Neuronal stem cell (in vitro differentiated cells): Measurements from ENCODE around the gene CSMD2.

ENCODE experiments used
- DNase-seq: peaks from one replicate; pipeline ENCODE4 v3.0.0-alpha.2; 2013; ENCODE audit warnings: low spot score
- H2AFZ ChIP-seq: one replicate; pipeline ENCODE4 v1.6.1; 2013; ENCODE audit warnings: mild to moderate bottlenecking, low read length, inconsistent platforms
- H2AK5ac ChIP-seq: 2 replicates; pipeline ENCODE4 v1.6.1; 2013; ENCODE audit warnings: low read depth, mild to moderate bottlenecking, inconsistent platforms, low read length, moderate library complexity, mixed read lengths
- H2BK120ac ChIP-seq: 2 replicates; pipeline ENCODE4 v1.6.1; 2013; ENCODE audit warnings: low read depth, mild to moderate bottlenecking, inconsistent platforms, low read length, moderate library complexity, mixed read lengths
- H2BK12ac ChIP-seq: one replicate; pipeline ENCODE4 v1.6.1; 2013; ENCODE audit warnings: low read length, inconsistent platforms
- H2BK15ac ChIP-seq: 2 replicates; pipeline ENCODE4 v1.6.1; 2013; ENCODE audit warnings: mild to moderate bottlenecking, low read length, inconsistent platforms, mixed read lengths
- H2BK5ac ChIP-seq: one replicate; pipeline ENCODE4 v1.6.1; 2013; ENCODE audit warnings: inconsistent platforms, mild to moderate bottlenecking, low read length, moderate library complexity
- H3K14ac ChIP-seq: one replicate; pipeline ENCODE4 v1.6.1; 2013; ENCODE audit warnings: low read length, inconsistent platforms
- H3K18ac ChIP-seq: 2 replicates; pipeline ENCODE4 v1.6.1; 2013; ENCODE audit warnings: low read length, inconsistent platforms
- H3K23ac ChIP-seq: 2 replicates; pipeline ENCODE4 v1.6.1; 2013; ENCODE audit warnings: low read depth, mild to moderate bottlenecking, mixed read lengths, low read length, inconsistent platforms; ENCODE audit not compliant: poor library complexity
- H3K27ac ChIP-seq: replicated peaks from 3 replicates; pipeline ENCODE4 v1.5.1; 2013; ENCODE audit warnings: low read length, inconsistent platforms
- H3K27me3 ChIP-seq, 3 experiments: 2 replicates each; pipeline ENCODE4 v1.6.1; 2013; ENCODE audit warnings: low read length in 3 of 3, mild to moderate bottlenecking in 2 of 3, inconsistent platforms in 1 of 3, low read depth in 1 of 3, mixed read lengths in 1 of 3, moderate library complexity in 1 of 3; ENCODE audit not compliant: control insufficient read depth in 3 of 3, insufficient read depth in 3 of 3
- H3K36me3 ChIP-seq, 2 donors: replicated peaks in 1 of 2; 2 replicates each; pipeline ENCODE4 v1.6.1; 2013; ENCODE audit warnings: low read length in 2 of 2; ENCODE audit not compliant: control insufficient read depth in 2 of 2, insufficient read depth in 2 of 2
- H3K4ac ChIP-seq: 2 replicates; pipeline ENCODE4 v1.6.1; 2013; ENCODE audit warnings: inconsistent platforms, mild to moderate bottlenecking, low read length, moderate library complexity
- H3K4me1 ChIP-seq, 2 donors: 1 replicate in 1 of 2; 2 replicates in 1 of 2; pipeline ENCODE4 v1.6.1; 2013; ENCODE audit warnings: low read length in 2 of 2, low read depth in 1 of 2; ENCODE audit not compliant: control insufficient read depth in 2 of 2, insufficient read depth in 1 of 2
- H3K4me2 ChIP-seq: one replicate; pipeline ENCODE4 v1.6.1; 2013; ENCODE audit warnings: mild to moderate bottlenecking, low read length, inconsistent platforms; ENCODE audit not compliant: insufficient read depth, poor library complexity, severe bottlenecking
- H3K4me3 ChIP-seq, 2 donors: 2 replicates each; pipeline ENCODE4 v1.5.1; 2013; ENCODE audit warnings: low read length in 2 of 2, mild to moderate bottlenecking in 2 of 2, inconsistent platforms in 1 of 2, moderate library complexity in 1 of 2
- H3K79me1 ChIP-seq: one replicate; pipeline ENCODE4 v1.6.1; 2013; ENCODE audit warnings: low read depth, mild to moderate bottlenecking, inconsistent platforms, low read length, moderate library complexity
- H3K9ac ChIP-seq: one replicate; pipeline ENCODE4 v1.6.1; 2013; ENCODE audit warnings: mild to moderate bottlenecking, low read depth, low read length, inconsistent platforms; ENCODE audit not compliant: poor library complexity
- H3K9me3 ChIP-seq, 2 donors: replicated peaks in 1 of 2; 2 replicates each; pipeline versions ENCODE3 to v1.6.1; 2013; ENCODE audit warnings: low read length in 2 of 2, mild to moderate bottlenecking in 2 of 2, inconsistent platforms in 1 of 2, low read depth in 1 of 2, mixed read lengths in 1 of 2, moderate library complexity in 1 of 2; ENCODE audit not compliant: control insufficient read depth in 2 of 2, insufficient read depth in 1 of 2
- H4K8ac ChIP-seq: one replicate; pipeline ENCODE4 v1.6.1; 2013; ENCODE audit warnings: low read depth, mild to moderate bottlenecking, inconsistent platforms, low read length, moderate library complexity
- H4K91ac ChIP-seq: one replicate; pipeline ENCODE4 v1.6.1; 2013; ENCODE audit warnings: low read length, low read depth, mild to moderate bottlenecking, inconsistent platforms; ENCODE audit not compliant: poor library complexity
- WGBS, 2 donors: extraction: QIAGEN DNeasy Blood & Tissue Kit; methylation state at CpG; one replicate each; pipeline ENCODE4 v1.1.7; 2013; ENCODE audit warnings: missing lambda C conversion rate in 2 of 2, mixed read lengths in 1 of 2; ENCODE audit not compliant: insufficient read length in 2 of 2, insufficient replicate concordance in 1 of 2; ENCODE audit errors: extremely low coverage in 2 of 2; 5-methylcytosine and 5-hydroxymethylcytosine counted together

The CSMD2 gene

DNA sequence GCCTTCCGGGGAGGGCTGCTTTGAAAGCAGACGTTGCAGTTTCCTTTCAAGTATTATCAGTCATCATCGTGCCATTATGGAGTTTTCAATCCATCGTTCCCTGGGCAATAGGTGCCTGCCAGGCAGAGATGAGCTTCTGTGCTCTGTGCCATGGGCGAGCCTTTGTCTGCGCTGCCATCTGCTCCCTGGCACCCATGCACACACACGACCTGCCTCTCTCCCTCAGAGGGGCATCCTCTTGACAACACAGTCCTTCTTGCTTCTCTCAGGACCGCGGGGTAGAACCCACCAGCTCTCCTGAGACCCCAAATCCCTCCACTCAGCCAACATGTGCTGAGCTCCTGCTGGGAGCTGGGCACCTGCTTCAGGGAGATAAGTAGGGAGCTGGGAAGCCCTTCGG lies 151.9 kb downstream of the CSMD2 start:
- Histone ChIP-seq H2BK15ac (peak overlapping the region; percentile 59), H3K4me2 (no peak overlapping the region), H2AFZ (no peak overlapping the region), H3K27me3 (no peaks in the 10 kb centered on the region), H3K23ac (peak overlapping the region; percentile 37), H3K36me3 (no peaks in the 10 kb centered on the region), H3K4me1 (no peaks in the 10 kb centered on the region), H2BK120ac (peak overlapping the region; percentile 37), H3K18ac (no peak overlapping the region), H2AK5ac (peak overlapping the region; percentile 72), H3K4ac (no peak overlapping the region), H2BK12ac (no peak overlapping the region), H3K14ac (no peak overlapping the region), H3K27ac (no peak overlapping the region), H3K4me3 (no peak overlapping the region), H4K91ac (no peak overlapping the region), H3K79me1 (no peaks in the 10 kb centered on the region), H2BK5ac (no peak overlapping the region), H4K8ac (no peak overlapping the region), H3K9ac (no peak overlapping the region), H3K9me3 (no peaks in the 10 kb centered on the region)
- no peak for DNase-seq
- WGBS, 2 donors = no CpG with 5 or more reads among the region's 10 CpGs

DNA sequence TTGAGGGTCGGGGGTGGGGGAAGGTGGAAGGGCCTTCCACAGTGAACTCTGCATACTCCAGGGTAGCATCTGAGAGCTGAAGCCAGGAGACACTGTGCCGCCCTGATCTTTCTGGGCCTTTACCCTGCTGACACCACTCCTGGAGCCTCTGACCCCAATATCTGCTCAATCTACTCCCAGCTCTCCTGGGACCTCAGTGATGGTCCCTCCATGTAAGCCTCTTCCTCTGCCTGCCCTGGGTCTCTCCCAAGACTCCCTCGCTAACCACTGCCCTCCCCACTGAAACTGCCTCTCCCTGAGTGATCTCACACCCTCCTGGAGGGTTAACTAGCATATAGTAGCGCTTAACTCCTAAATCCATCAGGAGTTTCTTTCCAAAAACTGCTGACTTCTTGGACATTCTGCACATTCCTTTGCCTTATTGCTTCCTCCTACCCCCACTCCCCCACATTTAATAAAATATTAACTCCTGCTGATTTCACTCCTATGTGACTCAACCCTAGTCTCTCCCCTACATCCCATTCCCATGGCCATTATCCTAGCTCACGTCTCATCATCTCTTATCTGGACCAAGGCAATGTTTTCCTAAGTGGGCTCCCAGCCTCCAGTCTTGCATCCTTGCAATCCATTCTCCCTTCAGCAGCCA lies 155.6 kb downstream of the CSMD2 start:
- Histone ChIP-seq H2AFZ (no peak overlapping the region), H3K4ac (no peak overlapping the region), H3K4me3 (no peak overlapping the region), H3K9ac (no peak overlapping the region), H3K36me3 (no peaks in the 10 kb centered on the region), H3K4me1 (peaks cover 0 to 9% of the 10 kb centered on the region in 2 donors), H3K18ac (no peak overlapping the region), H4K91ac (no peak overlapping the region), H3K4me2 (no peak overlapping the region), H3K9me3 (no peaks in the 10 kb centered on the region), H2BK12ac (no peak overlapping the region), H3K23ac (no peak overlapping the region), H3K14ac (no peak overlapping the region), H2BK15ac (no peak overlapping the region), H2BK120ac (no peak overlapping the region), H3K27me3 (no peaks in the 10 kb centered on the region), H2AK5ac (no peak overlapping the region), H3K79me1 (no peaks in the 10 kb centered on the region), H2BK5ac (no peak overlapping the region), H4K8ac (no peak overlapping the region), H3K27ac (no peak overlapping the region)
- WGBS, 2 donors = no CpG with 5 or more reads among the region's 5 CpGs
- DNase-seq = no peak

DNA sequence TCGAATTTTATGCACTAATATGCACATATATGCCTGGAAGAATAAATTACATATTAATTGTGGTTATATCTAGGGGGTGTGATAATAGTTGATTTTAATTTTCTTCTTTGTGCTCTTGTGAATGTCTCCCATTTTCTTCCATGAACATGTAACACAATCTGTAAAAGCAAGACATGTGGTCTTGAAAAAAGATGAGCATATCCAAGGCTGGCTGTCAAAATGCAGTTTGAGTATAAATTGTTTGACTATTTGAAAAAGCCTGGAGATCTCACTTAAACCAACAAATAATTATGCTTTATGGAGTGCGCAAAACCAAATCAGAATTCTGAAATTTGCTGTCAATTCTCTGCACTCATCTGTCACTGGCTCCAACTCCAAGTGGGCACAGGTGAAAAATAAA lies 157.3 kb downstream of the CSMD2 start:
- Histone ChIP-seq H3K18ac (no peak overlapping the region), H3K9ac (no peak overlapping the region), H4K91ac (no peak overlapping the region), H2BK120ac (no peak overlapping the region), H3K4ac (no peak overlapping the region), H3K4me1 (peaks cover 0 to 14% of the 10 kb centered on the region in 2 donors), H3K14ac (no peak overlapping the region), H3K27me3 (no peaks in the 10 kb centered on the region), H3K4me2 (no peak overlapping the region), H2BK5ac (no peak overlapping the region), H2AK5ac (no peak overlapping the region), H2AFZ (no peak overlapping the region), H3K36me3 (no peaks in the 10 kb centered on the region), H3K23ac (no peak overlapping the region), H3K27ac (no peak overlapping the region), H2BK12ac (no peak overlapping the region), H3K4me3 (no peak overlapping the region), H3K79me1 (no peaks in the 10 kb centered on the region), H3K9me3 (no peaks in the 10 kb centered on the region), H4K8ac (no peak overlapping the region), H2BK15ac (no peak overlapping the region)
- no CpG with 5 or more reads among the region's 2 CpGs for WGBS, 2 donors
- no peak for DNase-seq

DNA sequence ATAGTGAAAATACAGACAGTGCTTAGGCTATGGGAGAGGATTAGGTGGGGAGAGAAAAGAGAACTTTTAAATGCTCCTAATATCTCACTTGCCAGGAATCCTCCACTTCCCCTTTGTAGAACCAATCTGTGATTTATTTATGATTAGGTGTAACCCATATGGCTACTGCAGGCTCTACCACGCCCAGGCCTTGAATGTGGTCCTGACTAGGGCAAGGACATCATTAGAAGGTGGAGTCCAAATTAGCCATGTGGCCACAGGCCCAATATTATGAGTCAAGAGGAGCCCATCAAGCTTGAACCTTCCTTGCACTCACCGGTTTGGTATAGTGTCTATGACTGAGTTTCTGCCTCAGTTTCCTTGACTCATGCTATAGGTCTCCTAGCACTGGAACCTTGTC lies 159.7 kb downstream of the CSMD2 start:
- Histone ChIP-seq H3K23ac (no peak overlapping the region), H4K91ac (no peak overlapping the region), H3K27ac (peak overlapping the region; percentile 78), H3K9me3 (no peaks in the 10 kb centered on the region), H2BK120ac (no peak overlapping the region), H3K79me1 (no peaks in the 10 kb centered on the region), H3K9ac (no peak overlapping the region), H3K27me3 (peaks cover 0 to 3% (median 0%) of the 10 kb centered on the region in 3 experiments), H3K4ac (no peak overlapping the region), H2BK12ac (no peak overlapping the region), H3K14ac (no peak overlapping the region), H3K4me3 (no peak overlapping the region), H4K8ac (no peak overlapping the region), H3K18ac (no peak overlapping the region), H2AK5ac (no peak overlapping the region), H3K36me3 (no peaks in the 10 kb centered on the region), H2BK15ac (no peak overlapping the region), H2BK5ac (no peak overlapping the region), H3K4me2 (no peak overlapping the region), H2AFZ (no peak overlapping the region), H3K4me1 (peaks cover 0 to 14% of the 10 kb centered on the region in 2 donors)
- no CpG with 5 or more reads among the region's 2 CpGs for WGBS, 2 donors
- DNase-seq = no peak
